ENCODE measurements around the gene TRPV6. TPM values are rescaled to one million over a fixed set of nuclear protein-coding genes. Genes with fewer than 3 reads are reported as not detected.

TRPV6 gene
- total RNA-seq, 1 experiment from 2014 or later: 1.7 TPM

DNA sequence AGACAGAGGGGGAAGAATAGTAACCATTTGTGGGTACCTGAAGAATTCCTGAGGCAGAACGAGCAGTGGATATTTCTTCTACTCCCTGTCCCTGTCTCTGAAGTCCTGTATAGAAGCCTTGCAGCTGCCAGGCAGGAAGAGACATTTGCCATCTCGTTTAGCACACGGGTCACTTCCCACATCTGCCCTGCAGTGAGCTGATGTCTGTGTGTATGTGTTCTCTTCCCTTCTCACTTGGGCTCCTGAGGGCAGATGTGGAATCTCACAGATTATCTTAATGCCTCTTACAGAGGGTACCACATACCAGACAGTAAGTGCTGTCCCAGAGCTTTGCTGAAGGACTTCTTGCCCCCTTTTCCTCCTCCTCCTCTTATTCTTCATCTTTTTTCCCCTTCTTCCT is 14.1 kb upstream of the TRPV6 start (continued):
- TF ChIP-seq, protein P1, sequence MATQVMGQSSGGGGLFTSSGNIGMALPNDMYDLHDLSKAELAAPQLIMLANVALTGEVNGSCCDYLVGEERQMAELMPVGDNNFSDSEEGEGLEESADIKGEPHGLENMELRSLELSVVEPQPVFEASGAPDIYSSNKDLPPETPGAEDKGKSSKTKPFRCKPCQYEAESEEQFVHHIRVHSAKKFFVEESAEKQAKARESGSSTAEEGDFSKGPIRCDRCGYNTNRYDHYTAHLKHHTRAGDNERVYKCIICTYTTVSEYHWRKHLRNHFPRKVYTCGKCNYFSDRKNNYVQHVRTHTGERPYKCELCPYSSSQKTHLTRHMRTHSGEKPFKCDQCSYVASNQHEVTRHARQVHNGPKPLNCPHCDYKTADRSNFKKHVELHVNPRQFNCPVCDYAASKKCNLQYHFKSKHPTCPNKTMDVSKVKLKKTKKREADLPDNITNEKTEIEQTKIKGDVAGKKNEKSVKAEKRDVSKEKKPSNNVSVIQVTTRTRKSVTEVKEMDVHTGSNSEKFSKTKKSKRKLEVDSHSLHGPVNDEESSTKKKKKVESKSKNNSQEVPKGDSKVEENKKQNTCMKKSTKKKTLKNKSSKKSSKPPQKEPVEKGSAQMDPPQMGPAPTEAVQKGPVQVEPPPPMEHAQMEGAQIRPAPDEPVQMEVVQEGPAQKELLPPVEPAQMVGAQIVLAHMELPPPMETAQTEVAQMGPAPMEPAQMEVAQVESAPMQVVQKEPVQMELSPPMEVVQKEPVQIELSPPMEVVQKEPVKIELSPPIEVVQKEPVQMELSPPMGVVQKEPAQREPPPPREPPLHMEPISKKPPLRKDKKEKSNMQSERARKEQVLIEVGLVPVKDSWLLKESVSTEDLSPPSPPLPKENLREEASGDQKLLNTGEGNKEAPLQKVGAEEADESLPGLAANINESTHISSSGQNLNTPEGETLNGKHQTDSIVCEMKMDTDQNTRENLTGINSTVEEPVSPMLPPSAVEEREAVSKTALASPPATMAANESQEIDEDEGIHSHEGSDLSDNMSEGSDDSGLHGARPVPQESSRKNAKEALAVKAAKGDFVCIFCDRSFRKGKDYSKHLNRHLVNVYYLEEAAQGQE (IDR thresholded peaks at IDR 0.05; ENCODE audit: low read depth): no peak
- TF ChIP-seq POLR2AphosphoS5 (IDR thresholded peaks at IDR 0.05; ENCODE audit: low read depth, low read length) (no peak), ZNF274 (IDR thresholded peaks at IDR 0.05; ENCODE audit: low read depth, low read length) (no peak), EZH2 (IDR thresholded peaks at IDR 0.05) (no peak)

- no peak for DNase-seq (ENCODE audit: low read depth, low spot score)
- Histone ChIP-seq H3K79me2 (ENCODE audit: insufficient read depth, low read length) (no peaks in the 10 kb centered on the region), H3K4me3 (replicated peaks in 1 of 2; ENCODE audit: low read depth in 1 of 2, low read length in 2 of 2) (no peak overlapping the region), H2AFZ (ENCODE audit: low read depth, low read length, poor library complexity, severe bottlenecking) (no peak overlapping the region), H3K27me3 (ENCODE audit: insufficient read depth, low read length) (peaks cover 33% of the 10 kb centered on the region), H3K9ac (ENCODE audit: low read length) (no peak overlapping the region), H3K27ac (ENCODE audit: low read depth, low read length) (no peak overlapping the region), H4K20me1 (ENCODE audit: insufficient read depth) (no peaks in the 10 kb centered on the region), H3K36me3 (ENCODE audit: control insufficient read depth in 1 of 2, insufficient read depth in 2 of 2, low read length in 2 of 2) (no peaks in the 10 kb centered on the region), H3K9me2 (ENCODE audit: insufficient read depth) (no peaks in the 10 kb centered on the region), H3K9me3 (ENCODE audit: control insufficient read depth in 1 of 2, insufficient read depth in 1 of 2, low read depth in 1 of 2, low read length in 2 of 2) (no peaks in the 10 kb centered on the region), H3K4me2 (ENCODE audit: low read length) (no peak overlapping the region), H3K4me1 (ENCODE audit: control insufficient read depth in 1 of 2, insufficient read depth in 2 of 2, low read length in 2 of 2) (no peaks in the 10 kb centered on the region)
- BruUV-seq (replicated peaks): no TSS peak
- ATAC-seq: no peak
- CTCF ChIA-PET: no interaction called here
- intact Hi-C loops (cut with micrococcal nuclease): no loop called here
- RAD21 ChIA-PET (ENCODE audit: low non-redundant PET in 1 of 2, low total read pairs in 2 of 2, uncharacterized antibody in 2 of 2, unreplicated experiment in 2 of 2): no interaction called here
- POLR2A ChIA-PET: interaction anchor here (0.7 kb wide), 1 partner anchor 111 kb away, joined by 3 read pairs; no protein-coding TSS in a partner anchor
- no peak for TF ChIP-seq YY1 (IDR thresholded peaks at IDR 0.05; ENCODE audit: extremely low read depth, insufficient replicate concordance, low read depth, low read length)
- TF ChIP-seq FOSL1 (IDR thresholded peaks at IDR 0.05; ENCODE audit: low read depth): no peak
- TF ChIP-seq CTCF (IDR thresholded peaks at IDR 0.05 in 2 of 3, conservative IDR thresholded peaks at IDR 0.05 in 1 of 3; ENCODE audit: borderline replicate concordance in 1 of 3, insufficient read depth in 1 of 3, low read depth in 2 of 3, low read length in 2 of 3): no peak
- no peak for TF ChIP-seq SIN3A (IDR thresholded peaks at IDR 0.05; ENCODE audit: low read depth)
- TF ChIP-seq POLR2AphosphoS5 (IDR thresholded peaks at IDR 0.05; ENCODE audit: low read depth, low read length): no peak
- TF ChIP-seq CEBPB (IDR thresholded peaks at IDR 0.05; ENCODE audit: low read depth): no peak
- TF ChIP-seq MAX (IDR thresholded peaks at IDR 0.05): no peak
- TF ChIP-seq ZFX (IDR thresholded peaks at IDR 0.05): no peak
- TF ChIP-seq EZH2 (IDR thresholded peaks at IDR 0.05): no peak
- TF ChIP-seq CBX3 (IDR thresholded peaks at IDR 0.05; ENCODE audit: low read depth): no peak
- TF ChIP-seq, protein P2, sequence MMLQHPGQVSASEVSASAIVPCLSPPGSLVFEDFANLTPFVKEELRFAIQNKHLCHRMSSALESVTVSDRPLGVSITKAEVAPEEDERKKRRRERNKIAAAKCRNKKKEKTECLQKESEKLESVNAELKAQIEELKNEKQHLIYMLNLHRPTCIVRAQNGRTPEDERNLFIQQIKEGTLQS (IDR thresholded peaks at IDR 0.05): no peak
- TF ChIP-seq EGR1 (IDR thresholded peaks at IDR 0.05; ENCODE audit: low read depth): no peak
- no peak for TF ChIP-seq ZNF274 (IDR thresholded peaks at IDR 0.05; ENCODE audit: low read depth, low read length)
- TF ChIP-seq, protein P1 (IDR thresholded peaks at IDR 0.05; ENCODE audit: low read depth): no peak
Measured at GRCh38 chr7:142898377-142899170, 13.0 kb upstream of the TRPV6 start.
